ENCODE results near the gene LYSET. TPM values are rescaled to one million over a fixed set of nuclear protein-coding genes. Genes with fewer than 3 reads are reported as not detected.
"Not testable (repeated sequence)": the region's sequence is repeated elsewhere in the genome, so short reads cannot be mapped to it uniquely, and the experiment has no call there.

Gene LYSET
- total and polyA plus RNA-seq, 10 donors, result 8.5 to 29.2 (median 15.2) TPM

DNA sequence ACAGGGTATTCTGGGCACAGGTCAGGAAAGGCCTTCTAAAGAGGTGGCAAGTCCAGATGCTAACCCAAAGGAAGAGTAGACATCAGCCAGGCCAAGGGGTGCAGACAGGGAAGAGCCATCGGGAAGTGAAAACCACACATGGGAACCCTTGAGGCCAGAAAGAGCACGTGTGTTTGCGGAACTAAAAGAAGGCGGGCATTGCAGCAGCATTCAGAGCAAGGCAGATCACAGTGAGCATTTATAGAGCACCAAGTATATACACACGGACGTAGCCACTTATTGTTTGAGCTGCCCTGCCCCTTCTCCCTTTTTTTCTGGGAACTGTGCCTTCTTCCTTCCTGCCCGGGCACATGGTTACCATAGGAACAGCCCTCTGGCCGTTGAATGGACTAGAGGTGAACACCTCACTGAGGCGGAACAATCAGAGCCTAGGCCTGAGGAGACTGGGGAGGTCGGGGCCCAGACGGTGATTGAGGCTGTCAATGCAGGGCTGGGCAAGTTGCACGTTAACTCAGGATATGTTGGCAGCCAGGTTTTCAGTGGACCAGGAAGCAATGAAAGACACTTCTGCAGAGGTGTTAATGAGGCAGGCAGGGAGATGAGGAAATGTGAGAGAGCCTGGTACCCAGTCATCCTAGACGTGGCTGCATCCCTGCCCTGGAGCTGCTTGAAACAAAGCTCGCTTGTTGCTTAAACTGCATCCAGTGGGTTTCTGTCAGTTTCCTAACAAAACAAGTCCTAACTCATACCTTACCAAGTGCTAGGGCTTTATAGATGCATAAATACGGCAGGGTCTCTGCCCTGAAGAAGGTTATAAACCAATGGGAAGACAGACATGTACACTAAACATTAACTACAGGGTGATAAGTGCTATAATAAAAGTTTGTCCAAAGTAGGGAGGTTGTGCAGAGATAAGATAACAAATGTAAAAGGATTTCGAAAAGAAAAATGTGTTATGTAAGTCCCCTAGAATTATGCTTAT lies 34.6 kb upstream of the LYSET start:
- intact Hi-C loops (cut with DNase I; ENCODE audit: low total_unique reads), result no loop called here
- no peak for TF ChIP-seq POLR2A (IDR thresholded peaks at IDR 0.05)
- peak in 1 of 3 donors; percentile 24 for TF ChIP-seq POLR2AphosphoS5 (IDR thresholded peaks at IDR 0.05)
- TF ChIP-seq, protein P1, sequence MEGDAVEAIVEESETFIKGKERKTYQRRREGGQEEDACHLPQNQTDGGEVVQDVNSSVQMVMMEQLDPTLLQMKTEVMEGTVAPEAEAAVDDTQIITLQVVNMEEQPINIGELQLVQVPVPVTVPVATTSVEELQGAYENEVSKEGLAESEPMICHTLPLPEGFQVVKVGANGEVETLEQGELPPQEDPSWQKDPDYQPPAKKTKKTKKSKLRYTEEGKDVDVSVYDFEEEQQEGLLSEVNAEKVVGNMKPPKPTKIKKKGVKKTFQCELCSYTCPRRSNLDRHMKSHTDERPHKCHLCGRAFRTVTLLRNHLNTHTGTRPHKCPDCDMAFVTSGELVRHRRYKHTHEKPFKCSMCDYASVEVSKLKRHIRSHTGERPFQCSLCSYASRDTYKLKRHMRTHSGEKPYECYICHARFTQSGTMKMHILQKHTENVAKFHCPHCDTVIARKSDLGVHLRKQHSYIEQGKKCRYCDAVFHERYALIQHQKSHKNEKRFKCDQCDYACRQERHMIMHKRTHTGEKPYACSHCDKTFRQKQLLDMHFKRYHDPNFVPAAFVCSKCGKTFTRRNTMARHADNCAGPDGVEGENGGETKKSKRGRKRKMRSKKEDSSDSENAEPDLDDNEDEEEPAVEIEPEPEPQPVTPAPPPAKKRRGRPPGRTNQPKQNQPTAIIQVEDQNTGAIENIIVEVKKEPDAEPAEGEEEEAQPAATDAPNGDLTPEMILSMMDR (IDR thresholded peaks at IDR 0.05 in 8 of 11, conservative IDR thresholded peaks at IDR 0.05 in 3 of 11), result no peak
- H3K27me3 ChIP-seq (replicated peaks in 1 of 7), result no peaks in the 10 kb centered on the region
- H3K9me3 ChIP-seq, result no peaks in the 10 kb centered on the region
- peak overlapping the region in 1 of 8 donors; percentile 4 for H3K4me3 ChIP-seq
- no peak for DNase-seq
- WGBS, 5 donors, result 32 to 52% (median 43%) methylated on average over 16 of the region's 16 CpGs
- peak overlapping the region in 7 of 8 donors; percentile 6 to 77 (median 69) for H3K27ac ChIP-seq
- H3K4me1 ChIP-seq, result peaks cover 3 to 21% (median 13%) of the 10 kb centered on the region in 6 donors
- no peaks in the 10 kb centered on the region for H3K36me3 ChIP-seq

DNA sequence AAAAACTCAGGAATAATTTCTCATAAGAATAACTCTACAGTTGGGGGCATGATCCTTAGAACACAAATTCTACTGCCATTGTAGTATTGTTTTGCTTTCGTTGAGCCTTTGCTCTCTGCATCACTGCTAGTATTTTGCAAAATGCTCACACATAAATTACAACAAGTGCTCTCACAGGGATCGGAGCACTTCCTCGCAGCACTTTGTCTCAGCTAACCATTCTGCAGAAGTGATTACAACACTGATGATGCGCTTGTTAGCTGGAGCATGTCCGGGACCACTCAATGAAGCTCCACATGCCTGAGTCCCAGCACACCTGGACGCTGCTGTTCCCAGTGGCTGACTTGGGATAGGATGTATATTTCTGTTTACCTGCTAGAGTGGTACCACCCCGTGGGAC lies 32.0 kb upstream of the LYSET start:
- H3K27ac ChIP-seq, result peak overlapping the region in 3 of 8 donors; percentile 9 to 77 (median 17)
- DNase-seq, result no peak
- peaks cover 3 to 21% (median 13%) of the 10 kb centered on the region in 6 donors for H3K4me1 ChIP-seq
- TF ChIP-seq POLR2AphosphoS5 (IDR thresholded peaks at IDR 0.05) (no peak), POLR2A (IDR thresholded peaks at IDR 0.05) (no peak)
- TF ChIP-seq, protein P1 (IDR thresholded peaks at IDR 0.05 in 8 of 11, conservative IDR thresholded peaks at IDR 0.05 in 3 of 11), result no peak
- intact Hi-C loops (cut with DNase I; ENCODE audit: low total_unique reads), result no loop called here
- no peak overlapping the region for H3K4me3 ChIP-seq
- 54 to 82% (median 60%) methylated on average over 7 of the region's 7 CpGs for WGBS, 5 donors
- H3K9me3 ChIP-seq, result no peaks in the 10 kb centered on the region
- no peaks in the 10 kb centered on the region for H3K36me3 ChIP-seq
- no peaks in the 10 kb centered on the region for H3K27me3 ChIP-seq (replicated peaks in 1 of 7)

DNA sequence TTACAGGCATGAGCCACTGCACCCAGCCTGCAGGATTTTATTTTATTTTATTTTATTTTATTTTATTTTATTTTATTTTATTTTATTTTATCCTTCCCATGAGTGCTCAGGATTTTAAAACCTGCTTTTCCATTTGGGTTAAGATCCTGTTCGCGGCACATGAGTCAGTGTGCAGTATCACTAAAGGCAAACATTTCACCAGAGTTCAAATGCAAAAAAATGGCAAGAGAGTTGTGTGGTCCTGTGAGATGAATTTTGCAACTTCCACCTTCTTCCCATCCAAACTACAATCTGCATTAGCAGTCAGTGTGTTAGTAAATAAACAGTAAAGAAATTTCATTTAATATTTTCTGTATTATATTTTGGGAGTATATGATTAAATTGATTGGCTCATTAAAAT lies 29.4 kb upstream of the LYSET start:
- H3K36me3 ChIP-seq, result no peaks in the 10 kb centered on the region
- TF ChIP-seq, protein P1 (IDR thresholded peaks at IDR 0.05 in 8 of 11, conservative IDR thresholded peaks at IDR 0.05 in 3 of 11), result no peak
- TF ChIP-seq POLR2A (IDR thresholded peaks at IDR 0.05), result no peak
- TF ChIP-seq POLR2AphosphoS5 (IDR thresholded peaks at IDR 0.05), result no peak
- no peaks in the 10 kb centered on the region for H3K27me3 ChIP-seq (replicated peaks in 1 of 7)
- intact Hi-C loops (cut with DNase I; ENCODE audit: low total_unique reads), result no loop called here
- H3K4me1 ChIP-seq, result peaks cover 1 to 12% (median 4%) of the 10 kb centered on the region in 6 donors
- no peaks in the 10 kb centered on the region for H3K9me3 ChIP-seq
- H3K4me3 ChIP-seq, result no peak overlapping the region
- no peak for DNase-seq
- WGBS, 5 donors, result 64 to 93% (median 80%) methylated on average over 2 of the region's 2 CpGs
- H3K27ac ChIP-seq, result no peak overlapping the region

DNA sequence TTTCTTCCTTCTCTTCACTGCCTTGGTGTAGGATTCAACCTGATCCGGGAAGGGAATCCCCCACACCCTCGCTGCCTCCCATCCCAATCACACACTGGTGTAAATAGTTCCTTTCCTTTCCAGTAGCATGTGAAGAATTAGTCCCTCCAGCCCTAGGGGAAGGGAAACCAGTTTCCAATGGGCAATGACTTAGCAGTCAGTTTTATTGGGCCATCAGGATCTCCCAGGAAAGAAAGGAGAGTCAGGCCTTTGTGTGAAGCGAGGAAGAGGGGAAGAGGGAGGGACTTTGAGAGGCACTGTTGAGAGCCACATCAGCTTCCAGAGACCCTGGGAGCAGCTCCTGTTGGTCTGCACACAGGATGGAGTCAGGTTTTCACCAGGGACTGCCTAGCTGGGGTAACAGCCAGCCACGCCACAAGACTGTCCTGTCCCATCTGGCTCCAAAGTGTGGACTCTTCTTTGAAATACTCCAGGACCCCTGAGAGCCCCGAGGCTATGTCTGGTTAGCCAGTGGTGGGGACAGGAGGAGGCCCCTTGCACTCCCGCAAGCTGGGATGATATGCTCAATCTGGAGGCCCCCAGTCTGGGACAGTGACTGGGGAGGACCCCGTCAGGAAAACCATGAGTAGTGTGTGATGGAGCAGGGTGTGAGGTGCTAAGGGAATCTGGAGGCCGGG lies 28.3 kb upstream of the LYSET start:
- no peak overlapping the region for H3K4me3 ChIP-seq
- H3K4me1 ChIP-seq, result peaks cover 0 to under 1% (median 0%) of the 10 kb centered on the region in 6 donors
- no peak for TF ChIP-seq POLR2AphosphoS5 (IDR thresholded peaks at IDR 0.05)
- TF ChIP-seq, protein P1 (IDR thresholded peaks at IDR 0.05 in 8 of 11, conservative IDR thresholded peaks at IDR 0.05 in 3 of 11), result no peak
- no peak for TF ChIP-seq POLR2A (IDR thresholded peaks at IDR 0.05)
- H3K36me3 ChIP-seq, result no peaks in the 10 kb centered on the region
- no peaks in the 10 kb centered on the region for H3K27me3 ChIP-seq (replicated peaks in 1 of 7)
- DNase-seq, result no peak
- intact Hi-C loops (cut with DNase I; ENCODE audit: low total_unique reads), result no loop called here
- no peak overlapping the region for H3K27ac ChIP-seq
- no peaks in the 10 kb centered on the region for H3K9me3 ChIP-seq
- 77 to 82% (median 79%) methylated on average over 8 of the region's 8 CpGs for WGBS, 5 donors

DNA sequence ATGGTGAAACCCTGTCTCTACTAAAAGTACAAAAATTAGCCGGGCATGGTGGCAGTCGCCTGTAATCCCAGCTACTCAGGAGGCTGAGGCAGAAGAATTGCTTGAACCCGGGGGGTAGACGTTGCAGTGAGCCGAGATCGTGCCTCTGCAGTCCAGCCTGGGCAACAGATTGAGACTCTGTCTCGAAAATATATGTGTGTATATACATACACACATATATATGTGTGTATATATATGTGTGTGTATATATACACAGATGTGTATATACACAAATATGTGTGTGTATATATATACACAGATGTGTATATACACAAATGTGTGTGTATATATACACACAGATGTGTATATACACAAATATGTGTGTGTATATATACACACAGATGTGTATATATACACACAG lies 26.8 kb upstream of the LYSET start:
- H3K27ac ChIP-seq; H3K36me3 ChIP-seq; H3K9me3 ChIP-seq; H3K4me3 ChIP-seq; intact Hi-C loops (cut with DNase I; ENCODE audit: low total_unique reads); H3K4me1 ChIP-seq; DNase-seq; H3K27me3 ChIP-seq (replicated peaks in 1 of 7): not testable (repeated sequence)
- 92 to 96% (median 94%) methylated on average over 7 of the region's 7 CpGs for WGBS, 5 donors
